Measurements from ENCODE around the gene TNNT2. TPM values are rescaled to one million over a fixed set of nuclear protein-coding genes. Genes with fewer than 3 reads are reported as not detected.

TNNT2 gene
- total and polyA plus RNA-seq, 2 of the 13 experiments (the other 11 are each of a cell fraction or from before 2014, with no cell fraction given), result 0.20 to 0.63 TPM

GRCh38 chr1:201399352-201400126, 22.1 kb upstream of the TNNT2 start (continued):
- TF ChIP-seq HNF1A (IDR thresholded peaks at IDR 0.05; ENCODE audit: low read depth), result peak; percentile 38; the same call in 1 of the 2 replicates
- TF ChIP-seq HNF1A (CRISPR knock-in tag; IDR thresholded peaks at IDR 0.05; ENCODE audit: borderline replicate concordance), result peak; percentile 62; the same call in 1 of the 2 replicates
- TF ChIP-seq REPIN1 (CRISPR knock-in tag; IDR thresholded peaks at IDR 0.05; ENCODE audit: borderline replicate concordance, low read depth), result peak; percentile 45; the same call in 1 of the 2 replicates
- TF ChIP-seq ZNF33A (CRISPR knock-in tag; IDR thresholded peaks at IDR 0.05; ENCODE audit: borderline replicate concordance), result peak; percentile 86; the same call in 1 of the 2 replicates
- TF ChIP-seq ZNF766 (CRISPR knock-in tag; IDR thresholded peaks at IDR 0.05; ENCODE audit: borderline replicate concordance), result peak; percentile 7; the same call in 1 of the 2 replicates
- peak; percentile 40 for TF ChIP-seq NR0B2 (CRISPR knock-in tag; IDR thresholded peaks at IDR 0.05)
- peak; percentile 83 for TF ChIP-seq ARNTL (CRISPR knock-in tag; IDR thresholded peaks at IDR 0.05)
- TF ChIP-seq MAX (IDR thresholded peaks at IDR 0.05), result peak; percentile 87
- TF ChIP-seq MYC (CRISPR knock-in tag; IDR thresholded peaks at IDR 0.05; ENCODE audit: borderline replicate concordance), result peak; percentile 89
- TF ChIP-seq ZNF768 (CRISPR knock-in tag; IDR thresholded peaks at IDR 0.05), result peak; percentile 46; the same call in 1 of the 2 replicates
- TF ChIP-seq HNF4G (IDR thresholded peaks at IDR 0.05; ENCODE audit: borderline replicate concordance, low read depth, low read length), result peak; percentile 27; the same call in 1 of the 2 replicates
- peak; percentile 70; the same call in 1 of the 2 replicates for TF ChIP-seq HNF4G (CRISPR knock-in tag; IDR thresholded peaks at IDR 0.05; ENCODE audit: borderline replicate concordance, low read depth)
- TF ChIP-seq NKX3-1 (CRISPR knock-in tag; IDR thresholded peaks at IDR 0.05), result peak; percentile 66; the same call in 1 of the 2 replicates
- peak; percentile 61; the same call in 1 of the 2 replicates for TF ChIP-seq YEATS4 (CRISPR knock-in tag; IDR thresholded peaks at IDR 0.05; ENCODE audit: borderline replicate concordance)
- TF ChIP-seq MXI1 (IDR thresholded peaks at IDR 0.05; ENCODE audit: borderline replicate concordance, low read depth, low read length), result peak; percentile 69; the same call in 1 of the 3 replicates
- peak; percentile 73; the same call in 1 of the 2 replicates for TF ChIP-seq ZNF17 (CRISPR knock-in tag; IDR thresholded peaks at IDR 0.05)
- TF ChIP-seq NR2F6 (IDR thresholded peaks at IDR 0.05), result no peak
- TF ChIP-seq NR2F6 (CRISPR knock-in tag; IDR thresholded peaks at IDR 0.05), result peak; percentile 47; the same call in 1 of the 2 replicates
- TF ChIP-seq ARID2 (CRISPR knock-in tag; IDR thresholded peaks at IDR 0.05; ENCODE audit: borderline replicate concordance), result peak; percentile 58; the same call in 1 of the 2 replicates
- no peak for TF ChIP-seq ZFP62 (CRISPR knock-in tag; IDR thresholded peaks at IDR 0.05)
- 0 out of 2 replicates have a peak, but pooled peaks have one; percentile 25 for TF ChIP-seq ZBTB34 (CRISPR knock-in tag; IDR thresholded peaks at IDR 0.05)
- TF ChIP-seq TFAP4 (IDR thresholded peaks at IDR 0.05; ENCODE audit: borderline replicate concordance, low read depth), result peak; percentile 63; the same call in 1 of the 2 replicates
